ENCODE data around the gene HOXA6.

Gene HOXA6

DNA sequence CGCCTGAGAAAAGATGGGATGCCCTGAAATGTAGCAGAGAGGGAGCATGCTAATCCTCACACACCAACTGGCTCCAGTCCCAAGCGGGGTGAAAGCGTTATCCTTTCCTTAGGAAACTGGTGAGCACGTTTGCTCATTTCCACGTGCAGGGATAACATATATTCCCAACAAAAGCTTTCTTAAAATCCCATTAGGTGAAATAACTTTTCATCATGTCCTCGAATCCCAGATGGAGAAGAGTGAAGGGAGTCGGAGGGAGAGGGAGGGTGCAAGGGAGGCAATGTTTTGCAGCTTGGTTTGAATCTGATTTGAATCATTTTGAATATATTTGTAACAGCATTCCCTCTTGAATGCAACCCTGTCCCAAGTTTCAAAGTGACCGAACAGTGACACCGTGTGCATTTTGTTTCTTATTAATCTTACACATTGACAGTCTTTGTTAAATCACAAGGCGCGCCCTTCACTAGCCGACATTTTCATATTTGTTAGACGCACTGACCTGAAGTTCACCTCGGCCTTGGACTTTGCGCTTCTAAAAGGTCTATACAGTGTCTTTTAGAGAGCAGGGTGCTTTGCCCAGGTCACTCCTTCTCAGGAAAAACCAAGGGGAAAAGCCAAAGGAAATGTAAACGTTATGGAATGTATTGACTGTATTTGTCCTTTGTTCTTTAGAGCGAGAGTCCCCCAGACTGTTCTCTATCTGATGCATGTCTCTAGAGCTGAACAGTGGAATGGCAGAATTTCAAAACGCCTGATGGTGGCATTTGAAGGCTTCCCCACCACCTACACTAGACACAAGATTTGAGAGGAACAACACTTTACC, 14.0 kb downstream of the HOXA6 start:
- DNase-seq = no peak

DNA sequence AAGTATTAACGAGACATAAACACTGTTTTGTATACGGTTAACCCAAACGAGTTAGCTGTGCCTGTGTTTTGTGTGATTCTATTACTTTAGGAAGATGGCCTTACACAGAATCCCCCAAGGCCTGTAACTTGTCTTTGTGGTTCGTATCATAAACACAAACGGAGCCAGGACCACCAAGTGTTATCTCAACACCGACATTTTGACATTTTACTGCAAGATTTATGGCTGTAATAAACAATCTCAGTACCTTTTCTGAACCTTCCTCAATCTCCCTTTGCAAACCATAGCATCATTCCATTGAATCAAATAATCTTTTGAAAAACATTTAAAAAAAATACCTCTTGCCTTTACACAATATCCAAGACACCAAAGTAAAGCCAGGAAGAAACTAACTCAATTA, 14.6 kb downstream of the HOXA6 start:
- DNase-seq = no peak

DNA sequence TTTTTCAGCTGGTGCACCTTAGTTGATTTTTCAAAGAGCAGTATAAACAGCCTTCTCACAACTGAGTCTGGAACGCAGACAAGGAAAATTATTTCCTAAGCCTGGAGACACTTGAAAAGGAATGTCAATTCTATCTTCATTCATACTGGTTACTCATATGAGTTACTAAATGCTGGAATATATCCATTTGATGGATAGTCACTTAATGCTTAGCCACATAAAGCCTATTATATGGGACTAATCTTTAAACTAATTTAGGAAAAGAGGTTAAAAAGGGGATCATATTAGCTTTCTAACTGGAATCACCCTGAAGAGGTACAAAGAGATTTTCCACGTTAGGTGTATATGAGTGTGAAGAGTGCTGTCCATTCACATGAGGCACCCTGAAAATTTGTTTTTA, 15.4 kb downstream of the HOXA6 start:
- no peak for DNase-seq

DNA sequence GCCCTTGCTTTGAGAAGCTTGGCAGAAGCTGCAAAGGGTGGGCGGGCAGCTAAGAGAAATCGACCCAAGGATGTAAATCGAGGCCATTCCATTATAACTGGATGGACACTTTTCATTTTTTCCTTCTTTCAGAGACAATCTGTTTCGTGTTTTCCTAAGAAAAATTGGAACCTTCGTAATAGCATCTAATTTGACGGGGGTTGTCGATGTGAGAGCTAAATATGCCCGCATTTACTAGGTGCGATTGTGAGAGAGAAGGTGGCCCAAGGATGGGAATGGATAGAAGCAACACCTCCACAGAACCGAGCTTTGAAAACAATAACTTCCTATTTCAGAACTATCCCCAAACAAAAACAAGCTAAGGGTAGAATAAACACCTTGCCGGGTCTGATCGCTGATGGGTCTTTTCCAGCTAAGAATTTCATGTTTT, 16.2 kb downstream of the HOXA6 start:
- no peak for DNase-seq

DNA sequence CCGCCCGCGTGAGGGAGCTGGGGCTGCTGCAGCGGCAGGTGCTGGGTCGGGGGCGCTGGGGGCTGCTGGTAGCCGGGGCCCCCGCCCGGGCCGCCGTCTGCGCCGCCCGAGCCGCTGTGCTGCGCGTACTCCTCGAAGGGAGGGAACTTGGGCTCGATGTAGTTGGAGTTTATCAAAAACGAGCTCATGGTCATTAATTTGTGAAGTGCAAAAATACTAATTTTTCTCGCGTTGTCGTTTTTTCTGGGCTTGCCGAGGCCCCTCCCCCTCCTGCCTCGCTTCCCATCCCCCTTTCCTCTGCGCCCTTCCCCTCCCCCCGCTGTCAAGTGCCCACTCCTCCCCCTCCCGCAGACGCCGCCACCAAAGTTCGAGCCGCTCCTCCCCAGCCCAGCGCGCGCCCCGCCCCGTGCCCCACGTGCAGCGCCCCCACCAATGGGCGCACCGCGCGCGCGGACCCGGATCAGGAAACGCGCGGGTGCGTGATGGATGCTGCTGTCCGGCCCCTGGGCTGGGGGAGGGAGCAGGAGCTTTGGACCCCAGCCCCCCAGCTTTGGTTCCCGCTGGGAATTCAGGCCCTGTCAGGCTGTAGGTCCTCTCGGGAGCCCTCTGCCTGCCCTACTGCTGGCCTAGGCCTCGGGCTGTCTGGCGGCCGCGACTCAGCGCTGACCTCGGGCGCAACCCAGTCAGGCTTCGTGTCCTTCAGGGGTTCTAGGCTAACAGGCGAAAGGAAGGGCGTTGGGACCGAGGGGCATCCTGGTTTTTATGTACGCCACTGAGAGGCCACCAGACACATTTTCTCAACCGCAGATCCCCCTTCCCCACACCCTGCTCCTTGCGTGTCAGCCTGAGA, 16.8 kb downstream of the HOXA6 start, which contains the start of gene HOXA4:
Gene HOXA4 (minus strand): TSS at position 218 of the 850 bp plus-strand sequence. CDS start 24 bp downstream, at position 194.
- DNase-seq = no peak

- no peak for DNase-seq
Measured at GRCh38 chr7:27129729-27130539, 17.6 kb downstream of the HOXA6 start.

- DNase-seq = no peak
Measured at GRCh38 chr7:27128776-27129728, 18.5 kb downstream of the HOXA6 start.

DNA sequence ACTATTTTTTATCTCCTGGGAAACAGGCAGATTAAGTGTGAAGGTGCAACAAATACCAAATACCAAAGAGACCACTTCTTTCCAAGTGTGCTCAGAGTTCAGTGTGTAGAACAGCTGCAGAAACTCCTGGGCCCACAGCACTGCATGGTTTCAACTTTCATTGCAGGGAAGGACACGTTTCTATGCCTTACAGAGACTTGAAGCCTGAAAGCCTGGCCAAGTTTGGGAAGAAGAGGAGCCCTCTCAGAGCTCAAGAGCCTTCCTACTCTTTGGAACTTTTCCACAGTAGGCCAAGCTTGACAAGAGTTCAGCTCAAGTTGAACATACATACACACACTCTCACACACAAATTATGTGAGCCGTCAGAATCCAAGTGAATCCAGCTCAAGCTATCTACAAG, 19.5 kb downstream of the HOXA6 start:
- no peak for DNase-seq

DNA sequence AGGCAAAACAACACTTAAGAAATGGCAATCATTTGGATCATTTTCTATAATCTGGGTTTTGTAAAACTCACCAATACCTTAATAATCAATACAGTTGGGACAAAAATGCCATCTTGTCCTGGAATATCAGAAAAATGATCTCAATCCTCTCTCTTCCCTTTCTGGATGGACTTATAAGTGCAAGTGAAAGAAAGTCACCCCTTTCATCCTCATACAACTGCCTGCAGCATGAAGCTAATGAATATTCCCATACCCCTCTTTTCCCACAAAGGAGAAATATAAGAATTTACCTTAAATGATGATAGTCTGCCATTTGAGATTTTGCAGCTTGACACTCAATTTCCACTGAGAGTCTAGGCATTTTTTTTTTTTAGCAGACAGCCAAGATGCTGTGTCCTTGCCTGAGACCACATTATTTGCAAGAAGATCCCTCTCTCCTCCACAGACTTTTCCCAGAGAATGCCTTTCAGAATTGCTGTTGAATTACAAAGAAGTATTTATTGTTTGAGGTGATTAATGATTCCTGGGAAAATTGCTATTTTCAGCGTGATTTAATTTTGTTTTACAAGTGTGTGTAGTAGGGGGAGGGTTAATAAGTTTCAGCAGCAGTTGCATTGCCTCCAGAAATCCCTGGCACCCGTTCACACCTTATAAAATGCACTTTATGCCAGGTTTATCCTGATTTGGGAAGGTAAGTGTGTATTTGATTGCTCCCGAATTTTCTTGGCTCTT, 20.8 kb downstream of the HOXA6 start:
- DNase-seq = no peak

- DNase-seq = no peak
Measured at GRCh38 chr7:27125986-27126394, 21.6 kb downstream of the HOXA6 start.

GRCh38 chr7:27124902-27125689, 22.5 kb downstream of the HOXA6 start:
- DNase-seq = no peak

DNA sequence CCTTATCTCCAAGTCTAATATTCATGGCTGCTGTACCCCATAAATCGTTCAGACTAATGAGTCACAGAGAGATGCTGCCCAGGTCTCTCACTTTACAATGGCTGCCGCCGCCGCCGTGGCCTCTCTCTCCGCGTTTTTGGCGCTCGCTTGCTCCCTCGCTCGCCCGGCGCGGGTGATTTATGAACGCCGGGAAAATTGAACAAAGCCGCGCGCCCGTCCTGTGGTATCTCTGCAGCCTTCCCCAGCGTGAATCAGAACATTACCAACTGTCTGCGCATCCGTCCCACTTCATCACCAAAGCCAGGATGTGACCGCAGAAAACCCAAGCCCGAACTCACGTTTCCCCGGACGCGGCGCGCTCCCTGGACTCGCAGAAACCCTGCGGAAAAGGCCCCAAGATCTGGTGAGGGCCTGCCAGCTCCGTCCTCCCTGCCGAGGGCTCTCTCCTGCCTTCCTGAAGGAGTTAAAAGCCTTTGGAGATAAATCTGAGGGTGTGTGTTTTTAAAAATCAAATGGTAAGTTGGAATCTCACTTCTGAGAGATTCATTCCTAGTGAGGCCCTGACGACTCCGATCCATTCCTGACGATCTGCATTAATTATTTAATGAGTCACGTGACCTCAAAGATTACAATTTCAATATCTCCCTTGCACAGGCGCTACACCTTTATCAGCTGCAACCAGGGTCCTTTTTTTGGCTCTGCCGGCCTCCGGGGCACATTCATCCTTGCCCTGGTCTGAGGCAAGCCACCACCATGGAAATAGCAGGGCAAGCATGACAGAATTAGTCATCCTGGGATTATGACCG, 23.3 kb downstream of the HOXA6 start:
- no peak for DNase-seq

- no peak for DNase-seq
Measured at GRCh38 chr7:27123477-27124053, 24.0 kb downstream of the HOXA6 start.

DNA sequence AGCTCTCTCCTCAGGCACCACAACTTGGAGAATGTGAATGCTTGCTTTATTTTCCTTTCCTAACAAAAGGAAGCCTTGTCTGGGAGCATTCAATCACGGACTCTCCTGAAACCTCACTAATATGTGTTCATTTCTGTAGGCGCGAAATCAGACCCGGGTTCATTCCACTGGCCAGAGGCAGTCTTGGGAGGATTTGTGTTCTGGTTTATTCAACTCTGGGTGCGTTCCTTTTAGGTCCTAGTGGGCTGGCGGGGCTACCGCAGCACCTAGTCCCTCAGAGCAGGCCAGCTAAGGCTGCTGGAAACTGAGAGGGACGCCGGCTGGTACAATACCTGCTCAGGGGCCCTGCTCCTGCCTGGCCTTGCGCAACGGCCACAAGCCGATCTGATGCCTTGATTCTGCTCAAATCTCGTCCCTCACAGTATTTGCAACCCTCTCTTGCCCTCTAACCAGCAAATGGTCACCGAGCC, 24.5 kb downstream of the HOXA6 start:
- DNase-seq = no peak

DNA sequence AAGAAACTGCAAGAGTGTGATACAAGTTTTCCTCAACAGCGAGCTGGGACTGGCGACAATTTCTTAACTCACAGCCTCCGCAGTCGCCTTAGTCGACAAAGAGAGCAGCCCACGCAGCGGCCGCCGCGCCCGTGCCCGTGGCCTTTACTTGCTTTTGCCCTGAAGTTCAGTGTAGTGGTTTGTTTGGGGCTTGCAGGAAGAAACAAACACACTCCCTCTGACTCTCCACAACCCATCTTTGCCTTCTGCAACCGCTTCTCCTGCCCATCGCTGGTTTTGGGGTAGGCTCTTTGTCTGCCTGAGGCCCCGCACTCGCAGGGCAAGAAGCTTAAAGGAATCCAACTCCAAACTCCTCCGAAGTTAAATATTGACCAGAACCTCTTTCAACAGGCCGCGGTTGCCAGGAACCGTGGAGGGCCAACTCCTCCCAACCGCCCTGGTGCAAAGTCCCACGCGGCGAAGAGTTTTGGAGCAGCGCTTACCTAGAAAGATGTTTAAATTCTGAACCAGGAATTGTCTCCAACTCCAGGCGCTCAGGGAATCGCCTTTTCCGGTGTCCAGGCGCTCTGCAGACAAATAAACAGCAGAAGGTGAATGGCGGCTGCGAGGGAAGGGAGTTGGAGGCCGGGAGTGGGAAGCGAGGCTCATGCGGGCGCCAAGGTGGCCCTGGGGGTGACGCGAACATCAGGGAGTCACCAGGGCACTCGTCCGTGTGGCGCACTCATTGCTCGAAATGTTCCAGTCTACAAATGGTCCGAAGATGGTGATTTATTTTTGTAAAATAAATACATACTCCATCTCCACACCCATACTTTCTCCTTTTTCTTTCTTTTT, 25.3 kb downstream of the HOXA6 start:
- no peak for DNase-seq

DNA sequence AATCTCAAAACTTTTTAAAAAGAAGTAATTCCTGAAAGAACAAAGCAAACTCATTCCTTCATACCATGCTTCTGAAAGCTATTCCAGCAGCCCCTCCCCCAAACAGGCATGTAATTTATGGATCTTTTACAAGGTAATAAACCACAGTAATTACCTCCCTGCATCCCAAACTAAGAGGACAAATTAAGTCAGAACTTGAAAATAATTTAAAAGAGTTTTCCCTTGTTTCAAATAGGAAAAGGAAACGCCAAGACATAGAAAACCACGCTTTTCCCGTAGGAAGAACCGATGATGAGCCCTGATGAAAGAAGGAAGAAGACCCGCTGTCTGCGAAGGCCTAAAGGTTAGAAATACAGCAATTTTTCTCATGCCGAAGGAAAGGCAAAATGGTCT, 25.9 kb downstream of the HOXA6 start:
- no peak for DNase-seq

- no peak for DNase-seq
Measured at GRCh38 chr7:27119412-27119911, 28.1 kb downstream of the HOXA6 start.

GRCh38 chr7:27118580-27118979, 29.0 kb downstream of the HOXA6 start:
- no peak for DNase-seq
